GM20000 (cell line): ENCODE data around the gene CADM2.

Source experiments
- DNase-seq: peaks from one replicate; pipeline ENCODE4 v3.0.0; 2012; ENCODE audit warnings: low spot score
- CTCF ChIP-seq: IDR thresholded peaks from 2 replicates; pipeline ENCODE4 v1.5.1; 2012; ENCODE audit warnings: mild to moderate bottlenecking, control low read depth; ENCODE audit errors: extremely low read depth, missing control alignments

The CADM2 gene

GRCh38 chr3:85821130-85821756 lies 862.5 kb downstream of the CADM2 start:
- peak; percentile 8 for DNase-seq
- TF ChIP-seq CTCF: peak; percentile 37

- TF ChIP-seq CTCF: no peak
- no peak for DNase-seq
Measured at GRCh38 chr3:85835857-85836440, 877.2 kb downstream of the CADM2 start.

DNA sequence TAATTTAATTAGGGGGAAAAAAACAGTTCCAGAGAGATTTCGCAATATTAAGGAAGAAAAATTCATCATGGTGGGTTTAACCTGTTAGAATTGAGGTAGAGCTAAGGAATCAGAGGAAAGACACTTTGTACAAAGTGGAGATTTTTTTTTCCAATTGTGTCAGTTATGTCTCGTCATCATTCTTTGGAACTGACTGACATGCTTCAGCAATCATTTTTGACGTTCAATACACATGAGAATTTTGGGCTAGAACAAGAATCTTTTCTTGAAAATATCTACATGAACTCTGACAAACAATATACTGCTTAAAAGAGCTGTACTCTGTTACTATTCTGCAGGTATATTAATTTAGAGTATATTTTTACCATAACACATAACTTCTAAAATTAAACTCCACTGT lies 878.6 kb downstream of the CADM2 start:
- no peak for DNase-seq

DNA sequence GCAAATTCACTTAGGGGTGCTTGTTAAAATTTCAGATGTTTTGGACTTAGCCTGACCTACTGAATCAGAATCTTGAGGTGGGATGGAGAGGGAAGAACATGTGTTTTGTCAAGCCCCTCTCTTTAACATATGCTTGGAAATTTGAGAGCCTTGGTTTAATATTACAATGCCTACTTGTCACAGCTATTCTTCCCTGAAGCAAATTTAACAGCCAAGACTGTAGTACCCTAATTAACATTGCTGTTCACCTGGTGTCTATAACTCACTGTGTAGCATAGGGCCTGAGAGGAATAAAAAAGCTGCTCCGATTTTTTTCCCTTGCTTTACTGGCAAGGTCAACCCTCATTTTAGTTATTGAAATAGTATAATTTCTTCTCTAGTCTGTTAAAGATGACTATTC lies 880.1 kb downstream of the CADM2 start:
- DNase-seq: no peak
- TF ChIP-seq CTCF: no peak

More for the DNA sequence above, 878.6 kb downstream of the CADM2 start:
- TF ChIP-seq CTCF: no peak

DNA sequence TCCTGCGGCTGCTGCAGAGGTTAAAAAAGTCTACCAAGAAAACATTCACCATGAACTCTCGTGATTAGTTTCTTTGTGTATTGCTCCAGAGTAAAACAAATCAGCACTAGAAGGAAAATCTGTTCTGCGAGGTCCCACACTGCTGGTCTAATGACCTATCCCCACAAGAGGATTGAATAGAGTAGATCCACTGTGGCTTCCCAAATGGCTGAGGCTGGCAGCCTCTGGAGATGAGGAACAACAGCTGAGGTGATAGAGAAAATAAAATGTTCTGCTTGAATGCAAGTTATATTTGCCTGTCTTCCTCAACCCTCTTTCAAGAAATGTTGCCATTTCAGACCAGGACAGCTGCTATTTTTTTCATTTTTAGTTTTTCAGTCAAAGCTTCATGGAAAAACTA lies 883.3 kb downstream of the CADM2 start:
- no peak for DNase-seq
- TF ChIP-seq CTCF: no peak

- TF ChIP-seq CTCF: no peak
- DNase-seq: no peak
Measured at GRCh38 chr3:85846940-85847339, 888.2 kb downstream of the CADM2 start.

GRCh38 chr3:85851071-85851470 lies 892.3 kb downstream of the CADM2 start:
- no peak for DNase-seq
- no peak for TF ChIP-seq CTCF
